A673 (cell line): ENCODE results near the gene POLA1.

Source experiments
- EZH2 ChIP-seq: fragments of 200-600 bp; sonication (generic); IDR thresholded peaks from 2 replicates; pipeline ENCODE4 v1.6.1; 2017; ENCODE audit warnings: borderline replicate concordance, low read depth, mild to moderate bottlenecking, mixed read lengths, antibody characterized with exemption, low read length; ENCODE audit not compliant: poor library complexity, severe bottlenecking
- TF ChIP-seq, protein P1 (sequence below): fragments of 300-800, 200-600 bp; sonication (generic); conservative IDR thresholded peaks from 2 replicates; pipeline ENCODE4 v1.5.1; 2017; ENCODE audit warnings: low read depth, mild to moderate bottlenecking, antibody characterized with exemption, low read length, moderate library complexity, mixed read lengths

DNA sequence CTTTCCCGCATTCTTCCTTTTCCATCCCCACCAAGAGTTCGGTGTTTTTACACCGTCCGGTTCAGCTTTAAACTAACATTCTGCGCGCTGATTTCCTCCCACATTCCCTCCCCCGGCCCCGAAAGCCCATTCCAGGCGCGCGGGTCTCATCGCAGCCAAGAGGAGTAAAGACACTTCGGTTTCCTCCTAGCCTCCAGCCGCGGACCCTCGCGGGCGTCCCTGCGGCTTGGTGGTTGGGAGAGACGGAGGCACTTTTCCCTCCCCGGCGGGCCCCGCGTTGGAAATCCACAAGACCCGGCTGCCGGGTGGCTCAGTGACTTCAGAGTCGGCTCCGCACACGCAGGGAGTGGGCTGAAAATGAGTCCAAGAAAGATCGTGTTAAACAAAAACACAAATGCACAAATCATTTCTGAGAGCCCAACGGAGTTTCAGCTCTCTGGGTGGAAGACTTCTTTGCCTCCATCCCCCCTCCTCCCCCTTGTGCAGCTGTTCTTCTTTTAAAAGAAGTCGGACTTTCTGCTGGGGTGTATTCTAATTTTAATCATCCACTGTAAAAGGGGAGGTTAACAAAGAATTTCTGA, 324.0 kb downstream of the POLA1 start:
- TF ChIP-seq, protein P1, sequence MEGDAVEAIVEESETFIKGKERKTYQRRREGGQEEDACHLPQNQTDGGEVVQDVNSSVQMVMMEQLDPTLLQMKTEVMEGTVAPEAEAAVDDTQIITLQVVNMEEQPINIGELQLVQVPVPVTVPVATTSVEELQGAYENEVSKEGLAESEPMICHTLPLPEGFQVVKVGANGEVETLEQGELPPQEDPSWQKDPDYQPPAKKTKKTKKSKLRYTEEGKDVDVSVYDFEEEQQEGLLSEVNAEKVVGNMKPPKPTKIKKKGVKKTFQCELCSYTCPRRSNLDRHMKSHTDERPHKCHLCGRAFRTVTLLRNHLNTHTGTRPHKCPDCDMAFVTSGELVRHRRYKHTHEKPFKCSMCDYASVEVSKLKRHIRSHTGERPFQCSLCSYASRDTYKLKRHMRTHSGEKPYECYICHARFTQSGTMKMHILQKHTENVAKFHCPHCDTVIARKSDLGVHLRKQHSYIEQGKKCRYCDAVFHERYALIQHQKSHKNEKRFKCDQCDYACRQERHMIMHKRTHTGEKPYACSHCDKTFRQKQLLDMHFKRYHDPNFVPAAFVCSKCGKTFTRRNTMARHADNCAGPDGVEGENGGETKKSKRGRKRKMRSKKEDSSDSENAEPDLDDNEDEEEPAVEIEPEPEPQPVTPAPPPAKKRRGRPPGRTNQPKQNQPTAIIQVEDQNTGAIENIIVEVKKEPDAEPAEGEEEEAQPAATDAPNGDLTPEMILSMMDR, result no peak
- peak; percentile 33 for TF ChIP-seq EZH2
